Activated effector memory CD4-positive, alpha-beta T cell treated with Interleukin-2 at 50 U/mL for 16 hours (primary cell): ENCODE results near the gene CMSS1.
"Not testable (repeated sequence)": the region's sequence is repeated elsewhere in the genome, so short reads cannot be mapped to it uniquely, and the experiment has no call there.

Experiments
- DNase-seq: peaks from one replicate; pipeline ENCODE4 v3.0.0-alpha.2; 2020

The CMSS1 gene

DNA sequence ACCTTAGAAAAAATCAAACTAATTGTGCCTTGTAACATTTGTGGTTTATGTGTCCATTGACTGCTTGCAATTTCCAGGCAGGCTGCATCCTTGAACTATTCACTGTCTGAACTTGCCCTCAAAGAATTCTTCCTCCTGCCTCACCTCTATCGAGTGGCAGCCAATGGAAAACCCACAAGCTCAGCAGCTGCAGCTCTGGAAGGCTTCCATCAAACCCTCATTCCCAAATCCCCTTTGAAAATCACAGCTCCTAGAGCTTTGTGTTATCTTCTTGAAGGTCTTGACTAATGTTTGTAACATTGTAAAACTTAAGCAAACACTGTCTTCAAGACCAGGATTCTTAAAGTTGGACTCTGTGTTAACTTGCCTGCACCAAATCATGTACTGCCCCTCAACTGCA is 215.5 kb downstream of the CMSS1 start:
- DNase-seq = no peak

DNA sequence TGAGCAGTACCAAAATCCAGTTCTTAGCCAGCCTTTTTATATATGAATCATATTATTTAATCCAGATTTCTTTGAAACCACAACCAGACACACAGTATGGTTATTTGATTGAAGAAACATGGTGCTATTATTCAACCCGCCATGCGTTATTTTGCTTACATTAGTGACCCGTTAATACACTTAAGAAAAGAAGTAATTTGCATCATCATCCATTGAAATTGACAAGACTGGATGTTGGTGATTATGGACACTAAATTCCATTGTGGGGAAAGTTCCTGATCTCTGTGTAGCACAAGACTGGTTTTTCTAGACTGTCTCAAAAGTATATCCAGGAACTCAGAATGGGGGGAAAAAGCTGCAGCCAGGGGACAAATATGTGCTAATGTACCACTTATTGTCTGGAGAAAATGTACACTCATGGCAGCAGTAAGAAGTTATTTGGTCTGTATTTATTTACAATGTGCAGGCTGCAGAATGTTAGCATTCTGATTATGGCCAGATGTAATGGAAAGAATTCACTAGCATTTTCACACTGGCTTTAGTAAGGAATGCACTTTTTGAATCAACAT is 216.3 kb downstream of the CMSS1 start:
- no peak for DNase-seq

DNA sequence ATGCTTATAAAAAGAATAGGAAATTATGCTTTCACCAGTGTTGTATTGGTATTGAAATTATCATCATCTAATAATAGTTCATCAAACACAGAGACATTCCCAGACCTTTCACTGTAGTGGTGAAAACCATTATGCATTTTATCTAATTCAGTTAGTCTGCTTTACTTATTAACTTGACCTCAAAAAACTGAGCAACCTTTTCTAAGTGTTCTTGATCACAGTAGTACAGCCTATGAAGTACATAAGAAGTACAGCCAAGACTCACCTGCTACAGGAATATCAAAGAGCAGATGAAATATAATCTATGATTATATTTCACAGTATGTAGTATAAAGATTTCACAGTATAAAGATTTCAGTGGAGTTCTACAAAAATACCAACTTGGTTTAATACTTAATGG is 221.4 kb downstream of the CMSS1 start:
- DNase-seq = no peak

GRCh38 chr3:100040451-100041225 is 223.0 kb downstream of the CMSS1 start:
- no peak for DNase-seq

GRCh38 chr3:100041328-100041749 is 223.7 kb downstream of the CMSS1 start:
- no peak for DNase-seq

DNA sequence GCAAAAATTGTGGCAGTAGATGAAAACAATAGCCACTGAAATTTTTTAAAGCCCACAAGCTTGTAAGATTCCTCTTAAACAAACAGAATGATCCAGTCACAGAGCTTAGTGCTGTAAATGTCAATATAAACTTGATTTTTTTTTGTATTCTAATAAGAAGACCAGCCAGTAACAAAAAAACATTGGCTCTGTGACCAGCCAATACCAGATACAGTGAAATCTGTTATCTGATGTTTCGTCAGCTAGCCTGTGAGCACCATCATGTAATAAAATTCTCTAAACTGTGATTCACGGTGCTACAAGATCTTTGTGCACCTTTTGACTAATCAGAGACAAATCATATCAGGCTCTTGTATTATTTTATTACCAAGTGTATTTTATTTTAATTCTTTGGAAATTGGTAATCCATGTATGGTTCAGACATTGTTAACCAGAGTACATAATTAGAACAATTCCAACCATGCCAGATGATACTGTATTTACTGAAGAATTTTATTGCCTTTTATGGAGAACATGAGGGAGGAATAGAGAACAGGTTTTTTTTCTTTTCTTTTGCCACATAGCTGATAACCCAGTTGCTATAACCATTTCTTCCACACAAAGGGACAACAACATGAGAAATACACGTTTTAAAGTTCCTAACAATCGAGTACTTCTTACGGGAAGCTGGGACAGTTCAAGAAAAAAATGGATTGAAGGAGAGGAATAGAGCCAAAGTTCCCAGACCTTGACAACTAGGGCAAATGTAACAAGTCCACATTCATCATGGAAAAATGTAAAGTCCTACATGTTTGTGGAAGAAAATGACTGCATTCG is 224.7 kb downstream of the CMSS1 start:
- no peak for DNase-seq

GRCh38 chr3:100043271-100043670 is 225.6 kb downstream of the CMSS1 start:
- no peak for DNase-seq

DNA sequence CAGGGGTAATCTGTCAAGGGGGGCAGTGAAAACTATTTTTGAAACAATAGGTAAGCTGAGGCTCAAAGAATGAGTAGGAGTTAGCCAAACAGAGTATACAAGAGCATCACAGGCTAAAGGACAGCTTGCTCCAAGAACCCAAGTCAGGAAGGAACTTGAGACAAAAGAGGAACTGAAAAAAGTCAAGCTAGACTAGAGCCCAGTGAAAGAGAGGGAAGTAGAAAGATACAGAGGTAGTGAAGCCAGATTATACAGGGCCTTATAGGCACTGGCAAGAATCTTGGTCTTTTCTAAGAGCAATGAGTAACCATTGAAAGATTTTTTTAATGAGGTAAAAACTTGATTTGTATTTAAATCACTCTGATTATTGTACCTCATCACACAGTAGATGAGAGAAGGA is 226.7 kb downstream of the CMSS1 start:
- no peak for DNase-seq

- no peak for DNase-seq
Measured at GRCh38 chr3:100045696-100046095, 228.0 kb downstream of the CMSS1 start.

DNA sequence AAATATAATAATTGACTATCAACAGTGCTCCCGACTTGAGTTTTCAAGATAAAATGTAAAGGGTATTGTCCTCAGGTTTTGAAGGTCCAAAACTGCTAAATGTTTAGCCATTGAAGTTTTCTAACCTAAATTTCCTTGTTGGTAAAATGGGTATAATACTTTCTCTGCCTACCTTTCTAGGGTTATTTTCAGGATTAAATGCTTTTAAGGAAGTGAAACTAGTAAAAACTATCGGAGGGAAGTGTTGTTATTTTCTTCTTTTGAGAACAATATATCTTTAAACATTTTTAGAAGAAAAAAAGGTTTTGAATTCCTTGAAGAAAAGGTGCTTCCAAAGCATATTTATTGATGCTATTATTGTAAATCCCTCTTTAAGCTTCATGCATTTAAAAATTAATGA is 229.3 kb downstream of the CMSS1 start:
- no peak for DNase-seq

- no peak for DNase-seq
Measured at GRCh38 chr3:100047455-100048141, 229.9 kb downstream of the CMSS1 start.

GRCh38 chr3:100048248-100048647 is 230.6 kb downstream of the CMSS1 start:
- DNase-seq = no peak

DNA sequence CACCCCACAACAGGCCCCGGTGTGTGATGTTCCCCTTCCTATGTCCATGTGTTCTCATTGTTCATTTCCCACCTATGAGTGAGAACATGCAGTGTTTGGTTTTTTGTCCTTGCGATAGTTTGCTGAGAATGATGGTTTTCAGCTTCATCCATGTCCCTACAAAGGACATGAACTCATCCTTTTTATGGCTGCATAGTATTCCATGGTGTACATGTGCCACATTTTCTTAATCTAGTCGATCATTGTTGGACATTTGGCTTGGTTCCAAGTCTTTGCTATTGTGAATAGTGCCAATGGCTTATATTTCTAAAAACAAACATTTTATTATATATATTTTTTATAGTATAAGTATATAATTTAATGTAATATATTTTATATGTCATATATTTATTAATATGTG is 233.9 kb downstream of the CMSS1 start:
- DNase-seq = not testable (repeated sequence)

- DNase-seq = no peak
Measured at GRCh38 chr3:100053951-100054620, 236.4 kb downstream of the CMSS1 start.

DNA sequence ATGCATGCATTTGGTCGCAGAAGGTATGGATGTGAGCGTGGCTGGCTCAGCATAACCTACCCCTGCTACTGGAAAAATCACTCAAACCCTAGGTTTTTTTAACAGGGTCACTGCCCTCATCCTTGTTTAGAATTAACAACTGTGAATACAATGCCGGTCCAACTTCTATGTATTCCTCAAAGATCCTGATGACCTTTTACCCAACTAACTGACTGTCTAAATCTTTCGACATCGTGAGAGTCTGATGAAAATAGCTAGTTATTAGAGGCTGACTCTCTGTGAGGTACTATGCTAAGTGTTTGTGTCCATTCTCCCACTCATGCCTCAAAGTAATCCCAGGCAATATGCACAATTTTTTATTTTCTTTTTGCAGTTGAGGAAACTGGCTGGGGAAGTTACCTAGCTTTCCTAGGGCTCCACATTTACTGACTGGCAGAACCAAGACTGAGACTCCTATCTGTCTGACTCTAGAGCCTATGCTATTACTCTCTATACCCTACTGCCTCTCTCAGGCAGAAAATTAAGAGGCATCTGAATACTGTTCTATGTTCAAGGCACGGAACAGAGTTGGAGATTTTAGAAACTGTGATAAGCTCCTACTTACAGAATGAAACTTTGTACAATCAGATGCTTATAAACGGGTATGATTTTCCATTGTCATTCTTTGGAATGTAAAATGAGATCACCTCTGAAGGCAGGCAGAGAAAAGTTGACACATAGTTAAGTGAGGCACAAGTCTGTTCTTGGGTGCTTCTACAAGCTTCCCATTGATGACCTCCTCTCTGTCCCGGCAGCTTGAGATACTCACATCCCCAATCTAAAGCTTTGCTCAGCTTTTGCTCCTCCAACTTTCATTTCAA is 240.3 kb downstream of the CMSS1 start:
- DNase-seq = no peak

- DNase-seq = no peak
Measured at GRCh38 chr3:100059472-100059871, 241.8 kb downstream of the CMSS1 start.

- no peak for DNase-seq
Measured at GRCh38 chr3:100060685-100061484, 243.2 kb downstream of the CMSS1 start.

DNA sequence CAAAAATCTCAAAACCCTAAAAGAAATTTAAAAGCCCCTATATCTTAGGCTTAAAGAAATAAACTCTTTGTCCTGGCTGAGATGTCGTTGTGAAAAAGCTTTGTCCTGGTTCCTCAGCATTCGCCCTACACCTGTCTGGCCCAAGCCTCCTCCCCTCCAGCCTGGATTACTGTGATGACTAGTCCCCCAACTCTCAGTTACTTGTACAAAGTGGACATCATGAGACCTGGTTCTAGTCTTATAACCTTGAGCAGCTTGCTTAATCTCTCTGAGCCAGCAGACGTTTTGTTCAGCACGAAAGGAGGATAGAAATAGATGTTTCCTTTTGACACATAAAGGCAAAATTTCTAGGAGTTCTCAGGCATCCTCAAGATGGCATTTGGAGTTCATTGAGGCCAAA is 245.0 kb downstream of the CMSS1 start:
- DNase-seq = no peak

DNA sequence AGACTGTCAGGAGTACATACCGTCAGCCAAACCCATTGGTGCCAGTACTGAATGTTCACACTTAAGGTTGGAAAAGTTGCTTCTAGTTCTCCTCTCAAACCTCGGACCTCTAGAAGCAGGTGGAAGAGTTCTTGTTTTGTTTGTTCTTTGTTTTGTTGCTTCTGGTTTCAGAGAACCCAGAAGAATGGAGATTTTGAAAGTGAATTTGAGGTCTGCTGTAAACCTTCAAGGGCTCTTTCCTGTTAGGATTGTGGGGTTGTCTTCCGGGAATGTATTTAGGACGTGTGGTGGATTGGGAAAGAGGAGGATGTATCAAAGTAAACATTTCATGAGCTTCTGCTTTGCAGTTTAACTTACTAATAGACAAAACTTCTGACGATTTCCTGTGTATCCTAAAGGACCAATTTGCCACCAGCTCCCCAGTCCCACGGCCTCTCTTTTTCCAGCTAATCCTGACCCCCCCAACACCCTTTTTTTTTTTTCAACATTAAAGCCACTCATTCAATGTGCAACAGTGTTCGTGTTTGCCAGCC is 246.3 kb downstream of the CMSS1 start:
- DNase-seq = no peak

DNA sequence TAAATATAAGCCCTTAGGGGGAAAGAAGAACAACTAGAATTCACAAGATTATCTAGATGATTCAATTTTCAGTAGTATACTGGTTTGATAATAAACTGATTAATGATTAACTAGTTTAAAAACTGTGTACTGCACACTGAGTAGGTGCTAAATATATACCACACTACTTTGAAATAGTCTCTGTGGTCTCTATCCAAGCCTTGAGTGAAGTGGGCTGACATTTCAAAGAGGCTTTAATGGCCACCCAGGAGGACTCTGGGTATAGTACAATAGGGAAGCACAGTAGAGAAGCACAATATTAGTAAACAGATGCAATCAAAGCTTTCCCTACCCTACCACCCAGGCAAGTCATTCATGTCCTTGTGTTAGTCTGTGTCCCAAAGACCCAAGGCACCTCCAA is 249.9 kb downstream of the CMSS1 start:
- no peak for DNase-seq

GRCh38 chr3:100068826-100069225 is 251.2 kb downstream of the CMSS1 start:
- peak; percentile 63 for DNase-seq
